Measurements from ENCODE around the gene MTF2. TPM values are rescaled to one million over a fixed set of nuclear protein-coding genes. Genes with fewer than 3 reads are reported as not detected.

MTF2 gene
- total and polyA plus RNA-seq, 9 of the 15 experiments (the other 6 are each of a cell fraction or from before 2014, with no cell fraction given): 29.3 to 124 (median 57.7) TPM

DNA sequence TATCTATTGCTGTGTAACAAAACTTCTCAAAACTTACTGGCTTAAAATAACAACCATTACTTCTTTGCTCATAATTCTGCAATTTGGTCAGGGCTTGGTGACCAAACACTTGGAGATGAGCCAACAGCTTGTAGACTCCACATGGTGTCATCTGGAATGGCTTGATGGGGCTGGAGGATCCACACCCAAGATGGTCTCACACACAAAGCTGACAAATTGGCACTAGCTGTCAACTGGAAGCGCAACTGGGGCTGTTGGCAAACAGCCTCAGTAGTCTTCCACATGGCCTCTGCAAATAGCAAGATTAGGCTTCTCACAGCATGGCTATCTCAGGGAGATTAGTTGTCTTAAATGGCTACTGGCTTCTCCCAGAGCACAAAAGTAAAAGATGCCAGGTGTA, 27.1 kb upstream of the MTF2 start:
- ChIA-PET CTCF (ENCODE audit: low intra/inter-chr PET ratio) (no interaction called here), POLR2A (interaction anchor here (0.6 to 0.8 kb wide), 3 partner anchors 13 to 101 kb away, joined by 3 to 4 read pairs (median 3); no protein-coding TSS in a partner anchor)
- H3K9me3 ChIP-seq (replicated peaks; ENCODE audit: control insufficient read depth, insufficient read depth, low read depth, low read length): no peaks in the 10 kb centered on the region
- FAIRE-seq (no peak), ATAC-seq (peak; percentile 74), DNase-seq (ENCODE audit: extremely low read depth in 1 of 4, low spot score in 3 of 4) (peak in 3 of 4 experiments; percentile 23 to 73 (median 26))
- in situ Hi-C loops (cut with MboI) (no loop called here), intact Hi-C loops (cut with micrococcal nuclease) (no loop called here)
- H3K4me1 ChIP-seq (replicated peaks in 1 of 2; ENCODE audit: control insufficient read depth in 2 of 2, insufficient read depth in 2 of 2, low read length in 2 of 2): peaks cover 0 to 3% of the 10 kb centered on the region in 2 experiments; a peak in 3 of 5 replicates
- H3K27ac ChIP-seq (ENCODE audit: extremely low read depth, low read depth, low read length): no peak overlapping the region
- H2AFZ ChIP-seq (ENCODE audit: low read depth, low read length): peak overlapping the region; percentile 56; the same call in 1 of the 2 replicates
- H3K9ac ChIP-seq (ENCODE audit: insufficient read depth in 1 of 2, low read depth in 2 of 2, low read length in 2 of 2): no peak overlapping the region
- no TSS peak for BruUV-seq (replicated peaks)
- 5% methylated on average over 1 of the region's 1 CpG for WGBS (ENCODE audit: insufficient coverage, low coverage, missing lambda C conversion rate)
- no peak overlapping the region for H3K4me3 ChIP-seq
- H3K36me3 ChIP-seq (ENCODE audit: control insufficient read depth, insufficient read depth, low read length): no peaks in the 10 kb centered on the region
- H3K27me3 ChIP-seq (ENCODE audit: control insufficient read depth in 2 of 2, insufficient read depth in 2 of 2, low read length in 2 of 2): no peaks in the 10 kb centered on the region
- H3K79me2 ChIP-seq (ENCODE audit: control insufficient read depth, insufficient read depth, low read length): no peaks in the 10 kb centered on the region
- H4K20me1 ChIP-seq (replicated peaks; ENCODE audit: control insufficient read depth, insufficient read depth, low read length): no peaks in the 10 kb centered on the region
- no peaks in the 10 kb centered on the region for H3K9me1 ChIP-seq (ENCODE audit: control insufficient read depth, insufficient read depth, low read length)
- H3K4me2 ChIP-seq (ENCODE audit: insufficient read depth, low read length): no peak overlapping the region
- TF ChIP-seq ZKSCAN3 (CRISPR knock-in tag; IDR thresholded peaks at IDR 0.05): no peak
- TF ChIP-seq U2AF2 (optimal IDR thresholded peaks at IDR 0.05; ENCODE audit: low read depth, low read length): no peak
- no peak for TF ChIP-seq E2F3 (CRISPR knock-in tag; IDR thresholded peaks at IDR 0.05)
- TF ChIP-seq CBFA2T3 (IDR thresholded peaks at IDR 0.05): peak; percentile 81
- TF ChIP-seq CBX5 (IDR thresholded peaks at IDR 0.05; ENCODE audit: borderline replicate concordance, low read depth): no peak
- TF ChIP-seq THRAP3 (IDR thresholded peaks at IDR 0.05; ENCODE audit: borderline replicate concordance): no peak
- TF ChIP-seq, protein P1, sequence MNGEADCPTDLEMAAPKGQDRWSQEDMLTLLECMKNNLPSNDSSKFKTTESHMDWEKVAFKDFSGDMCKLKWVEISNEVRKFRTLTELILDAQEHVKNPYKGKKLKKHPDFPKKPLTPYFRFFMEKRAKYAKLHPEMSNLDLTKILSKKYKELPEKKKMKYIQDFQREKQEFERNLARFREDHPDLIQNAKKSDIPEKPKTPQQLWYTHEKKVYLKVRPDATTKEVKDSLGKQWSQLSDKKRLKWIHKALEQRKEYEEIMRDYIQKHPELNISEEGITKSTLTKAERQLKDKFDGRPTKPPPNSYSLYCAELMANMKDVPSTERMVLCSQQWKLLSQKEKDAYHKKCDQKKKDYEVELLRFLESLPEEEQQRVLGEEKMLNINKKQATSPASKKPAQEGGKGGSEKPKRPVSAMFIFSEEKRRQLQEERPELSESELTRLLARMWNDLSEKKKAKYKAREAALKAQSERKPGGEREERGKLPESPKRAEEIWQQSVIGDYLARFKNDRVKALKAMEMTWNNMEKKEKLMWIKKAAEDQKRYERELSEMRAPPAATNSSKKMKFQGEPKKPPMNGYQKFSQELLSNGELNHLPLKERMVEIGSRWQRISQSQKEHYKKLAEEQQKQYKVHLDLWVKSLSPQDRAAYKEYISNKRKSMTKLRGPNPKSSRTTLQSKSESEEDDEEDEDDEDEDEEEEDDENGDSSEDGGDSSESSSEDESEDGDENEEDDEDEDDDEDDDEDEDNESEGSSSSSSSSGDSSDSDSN (IDR thresholded peaks at IDR 0.05; ENCODE audit: borderline replicate concordance in 1 of 2, low read depth in 2 of 2, low read length in 2 of 2): no peak
- TF ChIP-seq, protein P2, sequence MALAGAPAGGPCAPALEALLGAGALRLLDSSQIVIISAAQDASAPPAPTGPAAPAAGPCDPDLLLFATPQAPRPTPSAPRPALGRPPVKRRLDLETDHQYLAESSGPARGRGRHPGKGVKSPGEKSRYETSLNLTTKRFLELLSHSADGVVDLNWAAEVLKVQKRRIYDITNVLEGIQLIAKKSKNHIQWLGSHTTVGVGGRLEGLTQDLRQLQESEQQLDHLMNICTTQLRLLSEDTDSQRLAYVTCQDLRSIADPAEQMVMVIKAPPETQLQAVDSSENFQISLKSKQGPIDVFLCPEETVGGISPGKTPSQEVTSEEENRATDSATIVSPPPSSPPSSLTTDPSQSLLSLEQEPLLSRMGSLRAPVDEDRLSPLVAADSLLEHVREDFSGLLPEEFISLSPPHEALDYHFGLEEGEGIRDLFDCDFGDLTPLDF (CRISPR knock-in tag; IDR thresholded peaks at IDR 0.05): no peak
- no peak for TF ChIP-seq ZNF239 (CRISPR knock-in tag; IDR thresholded peaks at IDR 0.05)
- no peak for TF ChIP-seq PRPF4 (IDR thresholded peaks at IDR 0.05; ENCODE audit: insufficient read depth, low read depth, low read length, poor library complexity, severe bottlenecking)
- TF ChIP-seq POLR2H (tag; IDR thresholded peaks at IDR 0.05; ENCODE audit: low read depth): no peak
- TF ChIP-seq EHMT2 (IDR thresholded peaks at IDR 0.05): peak; percentile 45
- peak; percentile 86 for TF ChIP-seq NFIC (IDR thresholded peaks at IDR 0.05)
- TF ChIP-seq BDP1 (IDR thresholded peaks at IDR 0.05; ENCODE audit: insufficient read depth, insufficient read length): no peak
- no peak for TF ChIP-seq OTX1 (CRISPR knock-in tag; IDR thresholded peaks at IDR 0.05)
- no peak for TF ChIP-seq ZNF41 (CRISPR knock-in tag; conservative IDR thresholded peaks at IDR 0.05)
- no peak for TF ChIP-seq KAT8 (IDR thresholded peaks at IDR 0.05; ENCODE audit: low read depth)
- no peak for TF ChIP-seq BRF1 (IDR thresholded peaks at IDR 0.05; ENCODE audit: borderline replicate concordance, extremely low read depth, insufficient read length)
- no peak for TF ChIP-seq IRF2 (CRISPR knock-in tag; IDR thresholded peaks at IDR 0.05)
- no peak for TF ChIP-seq ZNF224 (CRISPR knock-in tag; IDR thresholded peaks at IDR 0.05)
- no peak for TF ChIP-seq KLF1 (tag; IDR thresholded peaks at IDR 0.05)
- no peak for TF ChIP-seq RBM22 (IDR thresholded peaks at IDR 0.05; ENCODE audit: low read depth, low read length, poor library complexity, severe bottlenecking)
- TF ChIP-seq ETV5 (CRISPR knock-in tag; IDR thresholded peaks at IDR 0.05; ENCODE audit: low read depth): no peak

All from K562 (cell line).